Activated T-cell treated with anti-CD3 and anti-CD28 coated beads for 48 hours (primary cell): ENCODE data around the gene CLN5.
A peak's percentile ranks its signal among the peaks of the same experiment; 100 is the strongest.
"Not testable (repeated sequence)": the region's sequence is repeated elsewhere in the genome, so short reads cannot be mapped to it uniquely, and the experiment has no call there.

Experiments
- DNase-seq: peaks from one replicate; pipeline ENCODE4 v3.0.0-alpha.2; 2020; ENCODE audit warnings: low read depth

The CLN5 gene

DNA sequence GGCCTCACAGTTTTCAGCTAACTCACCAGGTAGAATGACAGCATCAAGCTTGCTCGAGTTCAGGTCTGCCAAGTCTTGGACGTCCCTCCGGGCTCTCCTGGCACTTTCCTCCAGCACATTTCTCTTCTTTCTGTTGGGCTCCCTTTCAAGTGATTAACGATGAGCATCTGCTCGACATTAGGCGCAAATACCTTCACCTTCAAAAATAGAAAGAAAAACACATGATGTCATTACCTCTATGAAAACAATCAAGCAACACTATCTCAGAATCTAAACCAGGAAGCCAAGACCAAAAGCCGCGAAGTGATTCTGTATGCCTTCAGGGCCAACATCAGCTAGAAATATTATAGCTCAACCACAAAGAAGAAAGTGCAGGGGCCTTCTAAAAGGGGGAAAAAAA, 15.4 kb upstream of the CLN5 start:
- no peak for DNase-seq

DNA sequence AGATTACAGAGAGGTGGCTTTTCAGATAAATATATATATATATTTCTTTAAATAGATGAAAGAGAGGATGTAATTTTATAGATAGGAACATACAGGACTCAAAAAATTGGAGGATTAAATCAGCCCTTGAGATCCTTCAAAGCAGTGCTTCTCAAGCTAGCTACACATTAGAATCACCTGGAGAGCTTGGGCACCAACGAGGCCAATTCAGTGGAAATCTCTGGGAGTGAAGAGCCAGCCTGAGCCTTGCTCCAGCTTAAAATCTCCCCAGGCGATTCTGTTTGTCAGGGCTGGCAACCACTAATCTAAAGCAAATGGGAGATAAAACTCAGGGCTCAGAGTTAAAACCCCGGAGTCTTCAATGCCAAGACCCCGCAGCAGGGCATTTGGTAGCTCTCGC, 15.0 kb upstream of the CLN5 start:
- DNase-seq: no peak

- peak; percentile 86 for DNase-seq
These were observed 11.7 kb upstream of the CLN5 start for GRCh38 chr13:76980075-76980718.

GRCh38 chr13:76982061-76982460, 9.8 kb upstream of the CLN5 start:
- no peak for DNase-seq

DNA sequence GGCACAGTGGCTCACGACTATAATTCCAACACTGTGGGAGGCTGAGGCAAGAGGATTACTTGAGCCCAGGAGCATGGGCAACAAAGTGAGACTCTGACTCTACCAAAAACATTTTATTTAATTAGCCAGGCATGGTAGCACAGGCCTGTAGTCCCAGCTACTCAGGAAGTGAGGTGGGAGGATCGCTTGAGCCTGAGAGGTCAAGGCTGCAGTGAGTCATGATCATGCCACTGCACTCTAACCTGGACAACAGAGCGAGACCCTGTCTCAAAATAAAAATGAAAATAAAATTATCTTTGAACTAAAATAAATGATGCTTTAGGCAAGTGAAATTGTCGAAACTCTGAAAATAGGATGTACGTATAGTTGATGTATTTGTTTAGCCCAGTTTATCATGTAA, 8.2 kb upstream of the CLN5 start:
- DNase-seq: no peak

DNA sequence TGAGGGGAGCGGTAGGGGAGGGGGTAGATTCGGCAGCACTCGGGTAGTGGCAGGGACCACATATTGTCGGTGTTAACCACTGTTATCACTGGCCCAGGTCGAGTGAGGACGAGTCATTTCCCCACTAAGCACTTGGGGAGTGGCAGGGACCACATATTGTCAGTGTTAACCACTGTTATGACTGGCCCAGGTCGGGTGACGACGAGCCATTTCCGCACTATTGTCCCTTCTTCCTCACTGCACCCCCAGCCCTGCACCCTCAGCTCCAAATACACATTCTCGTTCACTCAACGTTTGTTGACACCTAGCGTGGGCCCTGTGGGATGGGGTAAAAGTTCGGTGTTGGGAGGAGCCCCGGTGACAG, 467 bp upstream of the CLN5 start:
- peak; percentile 65 for DNase-seq

GRCh38 chr13:76992548-76993001, 694 bp downstream of the CLN5 start:
- DNase-seq: no peak

- DNase-seq: no peak
These were observed 1.1 kb downstream of the CLN5 start for GRCh38 chr13:76993021-76993420.

- no peak for DNase-seq
These were observed 1.6 kb downstream of the CLN5 start for GRCh38 chr13:76993473-76993872.

DNA sequence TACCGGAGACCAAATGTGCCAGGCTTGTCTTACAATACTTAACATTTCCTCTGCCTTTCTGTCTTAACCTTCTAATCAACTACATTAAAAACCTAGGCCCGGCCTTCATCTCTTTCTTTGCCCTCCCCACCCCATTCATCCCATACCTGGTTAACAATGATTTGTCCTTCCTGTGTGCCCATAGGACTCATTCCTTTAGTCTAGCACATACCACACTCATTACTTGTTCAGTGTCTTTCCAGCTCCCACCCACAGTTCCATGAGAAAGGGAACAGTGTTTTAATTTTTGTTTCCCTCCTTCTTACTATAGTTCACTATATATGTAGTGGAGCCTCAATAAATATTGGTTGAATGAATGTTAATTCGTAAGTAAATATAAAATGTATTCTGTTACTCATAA, 2.4 kb downstream of the CLN5 start:
- DNase-seq: no peak

DNA sequence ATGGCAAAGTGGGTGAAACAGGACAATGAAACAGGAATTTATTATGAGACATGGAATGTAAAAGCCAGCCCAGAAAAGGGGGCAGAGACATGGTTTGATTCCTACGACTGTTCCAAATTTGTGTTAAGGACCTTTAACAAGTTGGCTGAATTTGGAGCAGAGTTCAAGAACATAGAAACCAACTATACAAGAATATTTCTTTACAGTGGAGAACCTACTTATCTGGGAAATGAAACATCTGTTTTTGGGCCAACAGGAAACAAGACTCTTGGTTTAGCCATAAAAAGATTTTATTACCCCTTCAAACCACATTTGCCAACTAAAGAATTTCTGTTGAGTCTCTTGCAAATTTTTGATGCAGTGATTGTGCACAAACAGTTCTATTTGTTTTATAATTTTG, 8.6 kb downstream of the CLN5 start:
- no peak for DNase-seq

DNA sequence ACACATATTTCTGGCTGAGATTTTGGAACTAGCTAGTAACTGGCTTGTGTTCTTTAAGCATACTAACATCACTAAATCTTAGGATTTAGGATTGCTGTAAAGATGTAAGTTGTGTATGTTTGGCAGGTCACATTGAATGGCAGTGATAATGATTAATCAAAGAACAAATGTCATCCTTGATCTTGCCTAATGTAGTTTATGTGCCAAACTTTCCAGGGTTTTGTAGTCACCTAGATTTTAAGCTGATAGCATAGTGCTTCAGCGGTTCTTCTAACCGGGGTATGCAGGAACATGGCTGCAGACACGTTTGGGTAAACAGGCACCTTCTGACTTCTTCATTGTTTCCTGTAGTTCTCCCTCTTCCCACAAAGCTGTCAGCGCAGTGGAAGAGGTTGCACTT, 9.7 kb downstream of the CLN5 start:
- DNase-seq: no peak

GRCh38 chr13:77001963-77002587, 10.2 kb downstream of the CLN5 start:
- DNase-seq: no peak

DNA sequence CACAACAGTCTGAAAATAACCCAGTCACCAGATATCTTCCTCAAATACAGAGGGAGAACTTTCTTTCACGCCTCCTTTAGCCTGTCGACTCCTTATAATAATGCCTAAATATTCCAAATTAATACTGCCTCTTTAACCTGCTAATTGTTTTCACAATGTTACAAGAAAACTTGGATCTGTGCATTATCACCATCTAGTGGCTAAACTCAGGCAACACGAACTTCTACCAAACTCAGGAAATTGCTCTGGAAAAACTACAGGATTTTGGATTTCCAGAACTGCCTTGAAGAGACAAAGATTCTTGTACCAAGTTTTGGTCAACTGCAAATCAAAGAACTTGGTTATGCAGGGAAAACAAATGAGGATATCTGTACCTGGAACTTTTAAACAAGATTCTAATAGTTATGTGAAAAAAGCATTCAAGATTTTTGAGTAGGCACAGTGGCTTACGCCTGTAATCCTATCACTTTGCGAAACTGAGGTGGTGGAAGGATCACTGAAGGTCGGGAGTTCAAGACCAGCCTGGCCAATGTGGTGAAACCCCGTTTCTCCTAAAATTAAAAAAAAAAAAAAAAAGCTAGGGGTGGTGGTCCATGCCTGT, 10.8 kb downstream of the CLN5 start:
- DNase-seq: no peak

- not testable (repeated sequence) for DNase-seq
These were observed 16.5 kb downstream of the CLN5 start for GRCh38 chr13:77008337-77008736.

DNA sequence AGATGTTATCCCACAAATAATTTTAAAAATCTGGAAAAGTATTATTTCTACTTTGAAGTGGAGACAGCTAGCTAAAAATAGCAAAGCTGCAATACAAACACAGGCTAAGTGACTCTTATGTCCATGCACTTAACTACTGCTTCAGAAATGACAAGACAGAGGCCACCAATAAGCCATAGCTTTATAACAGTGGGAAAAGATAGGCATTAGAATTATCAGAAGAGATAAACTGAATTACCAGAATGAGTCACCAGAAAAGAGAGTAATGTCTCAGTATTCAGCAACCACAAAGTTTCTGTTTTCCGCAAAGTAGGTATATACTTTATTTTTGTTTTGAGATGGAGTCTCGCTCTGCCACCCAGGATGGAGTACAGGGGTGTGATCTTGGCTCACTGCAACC, 17.1 kb downstream of the CLN5 start:
- no peak for DNase-seq

- DNase-seq: not testable (repeated sequence)
These were observed 17.8 kb downstream of the CLN5 start for GRCh38 chr13:77009719-77010118.

DNA sequence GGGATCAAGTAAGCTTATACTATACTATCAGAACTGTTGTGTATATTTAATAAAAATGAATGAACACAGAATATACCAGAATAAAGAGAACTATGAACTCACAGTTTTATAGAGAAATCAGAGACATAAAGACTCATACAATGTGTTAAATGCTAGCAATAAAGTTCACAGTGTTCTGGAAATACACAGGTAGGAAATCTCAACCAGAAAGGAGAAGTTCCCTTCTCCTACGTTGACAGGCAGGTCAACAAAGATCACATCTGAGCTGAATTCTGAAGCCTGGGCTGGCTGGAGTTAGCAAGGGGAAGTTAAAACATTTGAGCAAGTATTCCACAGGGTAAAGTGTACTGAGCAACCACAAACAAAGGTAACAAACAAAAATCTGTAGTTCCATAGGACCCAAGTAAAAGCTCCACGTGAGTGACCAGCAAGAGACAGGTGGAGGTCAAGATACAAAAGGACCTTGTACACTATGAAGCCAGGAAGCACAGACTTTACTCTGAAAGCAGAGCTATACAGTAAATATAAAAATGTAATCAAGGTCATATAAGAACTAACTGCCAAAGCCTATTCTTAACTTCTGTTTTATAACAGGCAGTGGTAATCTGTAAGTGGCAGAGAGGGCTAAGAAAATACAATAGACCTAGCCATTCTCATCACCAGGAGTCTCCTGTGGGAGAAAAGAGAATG, 22.1 kb downstream of the CLN5 start:
- DNase-seq: no peak

DNA sequence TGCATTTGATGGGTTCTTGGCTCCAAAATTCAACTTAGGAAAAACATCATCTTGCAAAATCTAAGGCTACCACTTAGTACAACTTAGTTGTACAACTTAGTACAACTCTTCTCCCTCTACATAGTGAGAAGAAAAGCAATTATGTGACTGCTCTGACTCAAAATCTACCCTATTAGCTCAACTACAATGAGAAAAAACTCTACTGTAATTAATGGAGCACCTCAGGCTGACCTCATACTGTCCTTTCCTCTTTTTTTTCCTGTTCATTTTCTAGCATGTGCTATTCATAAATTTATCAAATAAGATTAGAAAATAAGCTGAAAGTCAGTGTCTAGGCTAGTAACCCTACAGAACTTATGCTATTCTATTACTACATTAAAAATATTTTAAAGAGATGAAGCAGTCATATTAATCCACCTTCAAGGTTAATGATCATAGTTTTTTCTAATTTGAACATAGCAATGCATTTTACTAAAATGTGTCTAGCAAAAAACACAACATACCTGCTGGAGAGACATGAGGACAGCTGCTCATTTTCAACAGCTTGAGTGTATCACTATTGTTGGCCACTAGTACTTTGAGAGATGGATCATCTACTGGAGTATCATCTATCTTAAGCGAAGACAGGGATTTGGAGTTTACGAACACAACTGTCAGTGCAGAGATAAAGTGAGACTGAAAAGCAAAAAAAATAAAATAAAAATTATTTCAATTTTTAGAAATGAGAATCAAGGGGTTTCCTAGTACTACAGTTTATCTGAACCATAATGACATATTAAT, 23.2 kb downstream of the CLN5 start:
- DNase-seq: no peak

DNA sequence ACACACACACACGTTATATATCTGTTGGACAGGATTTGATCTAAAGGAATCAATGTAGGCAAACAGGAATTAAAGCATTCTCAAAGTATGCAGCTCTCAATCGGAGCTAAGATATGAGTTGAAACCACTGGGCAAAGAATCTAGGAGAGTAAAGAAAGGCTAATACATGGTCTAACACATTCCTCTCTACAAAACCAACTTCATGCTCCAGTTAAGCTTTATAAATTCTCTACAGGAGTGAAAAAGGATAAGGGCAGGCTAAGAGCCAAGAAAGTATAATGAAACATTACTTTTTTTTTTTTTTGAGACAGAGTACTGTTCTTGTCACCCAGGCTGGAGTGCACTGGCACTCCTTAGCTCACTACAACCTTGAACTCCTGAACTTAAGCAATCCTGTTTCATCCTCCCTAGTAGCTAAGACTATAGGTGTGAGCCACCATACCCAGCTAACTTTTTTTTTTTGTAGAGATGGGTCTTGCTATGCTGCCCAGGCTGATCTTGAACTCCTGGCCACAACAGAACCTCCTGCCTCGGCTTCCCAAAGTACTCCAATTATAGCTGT, 24.5 kb downstream of the CLN5 start:
- DNase-seq: no peak

DNA sequence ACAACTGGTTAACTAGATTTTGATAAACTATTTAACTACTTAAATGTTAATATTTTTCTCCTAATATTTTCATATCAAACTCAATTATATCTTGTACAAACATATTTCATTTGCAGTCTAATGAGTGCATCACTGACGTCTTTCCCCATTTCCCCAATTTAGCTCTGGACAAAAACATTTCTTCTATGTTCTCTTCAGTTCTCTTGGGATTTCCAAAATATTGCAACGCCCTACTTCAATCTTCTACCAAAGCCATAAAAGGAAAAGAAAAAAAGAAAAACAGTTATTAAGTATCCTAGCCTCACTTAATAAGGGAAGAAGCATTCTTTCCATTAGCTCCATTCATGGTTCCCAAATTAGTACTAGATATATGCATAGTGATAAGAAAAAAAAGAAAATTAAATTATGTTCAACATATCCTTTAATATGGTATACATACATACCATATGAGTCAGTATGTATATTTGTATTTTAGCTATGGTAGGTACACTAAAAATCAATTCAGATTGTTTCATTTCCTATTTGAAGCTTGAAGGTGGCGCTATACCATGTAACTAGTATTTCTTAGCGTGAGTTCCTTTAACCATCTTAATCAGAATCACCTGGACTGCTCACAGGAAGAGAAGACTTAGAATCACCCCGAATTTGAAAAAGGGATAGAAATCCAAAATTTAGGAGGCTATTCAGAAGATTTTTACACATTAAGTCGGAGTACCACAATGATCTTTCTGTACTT, 25.2 kb downstream of the CLN5 start:
- DNase-seq: no peak
